NOMO-1 treated with DMSO at 0.1 percent for 48 hours (cell line): ENCODE measurements around the gene SVIL.
"Not testable (repeated sequence)": the region's sequence is repeated elsewhere in the genome, so short reads cannot be mapped to it uniquely, and the experiment has no call there.

ENCODE experiments used
- DNase-seq: peaks from one replicate; lab custom pipeline; 2025; ENCODE audit not compliant: unreplicated experiment; lab: John Stamatoyannopoulos, UW

Gene SVIL

DNA sequence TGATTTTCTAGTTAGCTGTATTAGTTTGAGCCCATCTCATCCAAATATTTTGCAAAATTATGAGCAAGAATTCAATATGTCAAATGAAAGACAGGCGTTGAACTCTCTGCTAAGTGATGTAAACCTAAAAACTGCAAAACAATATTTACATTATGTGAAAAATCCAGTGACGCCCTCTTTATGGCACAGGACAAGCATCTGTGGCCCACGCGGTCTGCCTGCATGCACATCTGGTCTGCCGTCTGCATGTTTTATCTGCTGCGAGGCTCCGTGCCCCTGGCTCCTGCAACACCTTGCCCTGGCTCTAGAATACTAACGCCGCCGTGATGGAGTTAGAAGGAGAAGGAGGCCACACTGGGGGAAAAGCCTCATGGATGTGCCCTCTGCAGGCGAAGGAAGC lies 142.0 kb downstream of the SVIL start:
- no peak for DNase-seq

DNA sequence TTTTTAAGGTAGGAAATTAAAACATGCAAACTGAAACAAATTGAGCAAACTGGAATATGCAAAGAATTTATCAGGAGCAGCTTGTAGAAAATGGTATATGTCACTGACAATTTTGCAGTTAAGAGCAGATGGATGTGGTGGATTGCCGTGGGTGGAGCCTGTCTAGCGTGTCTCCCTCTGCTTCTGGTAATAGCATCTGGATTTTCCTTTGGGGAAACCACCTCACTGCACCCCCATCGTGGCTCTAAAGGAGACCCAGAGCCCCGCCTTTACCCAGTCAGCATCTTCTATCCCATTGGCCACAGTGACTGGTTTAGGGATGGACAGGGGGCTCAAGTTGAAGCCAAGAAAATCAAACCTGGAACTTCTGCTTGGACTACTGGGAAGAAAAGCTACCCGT lies 142.9 kb downstream of the SVIL start:
- DNase-seq = no peak

GRCh38 chr10:29490781-29491280 lies 143.9 kb downstream of the SVIL start:
- not testable (repeated sequence) for DNase-seq

DNA sequence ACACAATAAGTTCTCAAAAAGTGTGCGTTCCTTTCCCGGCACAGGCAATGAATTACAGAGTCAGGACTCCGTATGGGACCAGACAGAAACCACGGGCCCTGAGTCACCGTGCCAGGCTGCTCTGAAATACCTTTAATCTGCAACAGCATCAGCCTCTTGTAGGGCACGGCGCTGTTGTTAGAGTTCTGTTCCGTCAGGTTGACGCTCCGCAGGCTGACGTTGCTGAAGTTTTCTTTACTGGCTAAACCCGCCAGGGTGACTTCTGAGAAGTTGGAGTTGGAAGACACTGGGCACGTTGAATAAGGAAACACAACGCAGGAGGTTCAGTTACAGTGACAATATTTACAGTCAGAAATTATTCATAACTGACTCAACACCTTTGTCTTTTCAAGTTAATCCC lies 146.3 kb downstream of the SVIL start:
- not testable (repeated sequence) for DNase-seq

DNA sequence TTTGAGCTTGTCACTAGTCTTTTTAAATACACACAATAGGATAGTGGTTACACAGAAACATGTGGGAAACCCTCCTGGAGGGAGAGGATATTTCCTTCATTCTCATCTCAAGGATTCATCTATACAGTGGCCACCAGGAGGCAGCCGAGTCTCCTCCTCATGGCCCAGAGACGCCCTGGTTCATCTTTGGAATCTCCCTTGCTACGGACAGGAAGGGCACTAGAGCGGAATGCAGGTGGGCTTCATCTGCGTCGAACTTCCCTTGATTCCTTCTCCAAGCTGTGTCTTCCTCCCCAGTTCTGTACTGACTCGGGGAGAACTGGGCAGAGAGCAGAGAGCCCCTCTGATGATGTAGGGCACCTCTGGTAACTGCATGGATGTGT lies 146.9 kb downstream of the SVIL start:
- DNase-seq = peak; percentile 2

- not testable (repeated sequence) for DNase-seq
Measured at GRCh38 chr10:29487032-29487883, 147.5 kb downstream of the SVIL start.

- DNase-seq = no peak
Measured at GRCh38 chr10:29486433-29486832, 148.3 kb downstream of the SVIL start.

- not testable (repeated sequence) for DNase-seq
Measured at GRCh38 chr10:29484677-29485076, 150.1 kb downstream of the SVIL start.

DNA sequence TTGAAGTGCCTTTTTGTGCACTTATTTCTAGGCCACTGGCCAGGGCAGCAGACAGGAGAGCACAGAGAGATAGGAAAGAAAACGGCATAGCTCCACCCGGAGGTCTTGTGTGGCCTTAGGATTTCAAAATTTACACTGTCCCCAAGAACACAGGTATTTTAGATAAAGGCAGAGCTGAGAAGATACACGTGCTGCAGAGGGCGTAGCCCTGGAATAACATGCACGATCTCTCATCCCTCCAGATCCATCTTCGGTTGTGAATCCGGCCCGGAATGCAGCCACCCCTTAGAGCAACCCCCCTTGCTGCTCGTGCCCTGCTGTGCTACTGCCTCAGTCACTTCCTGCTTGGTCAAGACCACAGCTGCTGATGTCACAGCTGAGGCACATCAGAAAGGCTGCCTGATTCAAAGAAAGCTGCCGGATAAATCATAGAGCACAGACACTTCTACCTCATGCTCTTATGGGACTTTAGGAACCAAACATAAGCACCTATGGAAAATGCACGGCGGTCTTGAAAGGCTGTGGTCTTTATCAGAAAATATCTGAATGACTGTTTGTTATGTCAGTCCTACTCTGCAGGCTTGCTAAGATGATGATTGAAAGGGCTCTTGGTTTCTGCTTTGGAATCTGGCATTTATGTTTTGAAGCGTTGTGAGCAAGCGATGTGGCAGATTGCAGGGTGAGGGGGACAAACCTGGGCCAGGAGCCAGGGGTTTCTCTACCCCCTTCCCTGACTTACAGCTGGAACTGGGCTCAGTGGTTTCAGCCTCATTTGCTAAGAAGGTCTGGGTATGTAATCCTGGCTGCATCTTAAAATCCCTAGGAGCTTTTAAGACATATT lies 152.0 kb downstream of the SVIL start:
- no peak for DNase-seq

GRCh38 chr10:29481906-29482440 lies 152.8 kb downstream of the SVIL start:
- DNase-seq = no peak

GRCh38 chr10:29479981-29480954 lies 154.5 kb downstream of the SVIL start:
- no peak for DNase-seq

DNA sequence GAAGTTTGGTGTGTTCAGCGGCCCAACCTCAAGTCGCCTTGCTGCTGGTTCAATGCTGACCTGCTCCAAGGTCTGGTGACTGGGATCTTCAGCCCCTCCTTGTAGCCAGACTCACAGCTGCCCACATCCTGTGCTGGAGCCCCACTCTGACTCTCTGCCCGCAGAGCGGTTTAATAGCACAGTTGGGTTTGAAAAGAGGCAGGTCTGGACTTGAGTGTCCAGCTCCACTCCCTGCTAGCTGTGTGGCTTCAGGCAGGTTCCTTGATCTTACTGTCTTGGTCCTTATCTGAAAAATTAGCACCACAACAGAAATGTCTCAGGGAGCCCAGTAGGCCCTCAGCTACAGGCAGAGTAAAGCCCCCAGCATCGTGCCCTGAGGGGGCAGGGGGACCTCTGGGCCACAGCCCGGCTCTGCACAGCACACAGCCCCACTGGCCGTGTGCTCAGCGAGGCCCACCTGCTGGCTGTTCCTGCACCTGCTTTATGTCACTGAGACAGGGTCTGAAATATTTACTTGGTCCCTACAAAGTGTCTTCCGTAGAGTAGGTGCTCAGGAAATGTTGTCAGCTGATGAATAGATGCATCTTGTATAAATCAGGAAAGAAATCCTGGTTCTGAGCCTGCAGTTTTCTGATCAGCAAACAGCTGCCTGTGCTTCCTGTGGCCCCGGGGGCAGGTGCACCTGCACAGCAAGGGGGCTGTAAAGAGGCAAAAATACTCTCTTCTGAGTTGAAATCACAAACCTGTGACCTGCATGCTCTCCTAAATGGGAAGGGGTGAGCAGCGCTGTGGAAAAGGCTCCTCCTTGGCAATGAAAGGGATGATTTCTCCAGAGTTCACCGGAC lies 155.5 kb downstream of the SVIL start:
- no peak for DNase-seq

- DNase-seq = no peak
Measured at GRCh38 chr10:29473406-29474100, 161.2 kb downstream of the SVIL start.

- DNase-seq = no peak
Measured at GRCh38 chr10:29473087-29473356, 161.7 kb downstream of the SVIL start.

GRCh38 chr10:29472301-29473086 lies 162.3 kb downstream of the SVIL start:
- no peak for DNase-seq

GRCh38 chr10:29471544-29471859 lies 163.3 kb downstream of the SVIL start:
- DNase-seq = peak; percentile 75

DNA sequence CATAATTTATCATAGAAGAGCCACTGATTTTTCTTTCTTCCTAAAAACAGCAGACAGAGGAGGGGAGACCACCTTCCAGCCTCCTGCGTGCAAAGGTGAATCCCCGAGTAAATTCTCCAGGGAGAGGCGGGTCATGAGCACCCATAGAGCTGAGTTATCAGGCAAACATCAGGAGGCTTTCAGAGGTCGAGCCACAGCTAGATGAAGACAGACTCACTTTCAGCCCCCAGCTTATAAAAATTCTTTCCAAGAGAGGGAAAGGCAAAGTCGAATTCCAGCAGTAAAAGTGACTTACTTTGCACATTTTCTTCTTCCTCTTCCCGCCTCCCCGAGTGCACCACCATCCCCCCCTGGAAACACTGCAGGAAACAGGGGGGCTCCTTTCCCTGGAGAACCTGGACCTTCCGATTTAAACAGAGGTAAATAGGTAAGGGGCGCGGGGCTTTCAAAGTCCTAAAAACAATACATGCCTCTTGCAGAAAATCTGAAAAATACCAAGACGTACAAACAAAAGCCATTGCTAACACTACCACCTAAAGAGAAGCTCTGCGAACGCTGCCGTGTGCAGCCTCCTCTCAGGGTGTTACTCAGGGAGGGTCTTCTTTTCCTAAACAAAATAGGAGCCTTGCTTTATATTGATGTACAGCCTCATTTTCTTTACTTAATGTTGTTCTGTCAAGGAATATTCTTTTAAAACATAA lies 163.8 kb downstream of the SVIL start:
- no peak for DNase-seq

DNA sequence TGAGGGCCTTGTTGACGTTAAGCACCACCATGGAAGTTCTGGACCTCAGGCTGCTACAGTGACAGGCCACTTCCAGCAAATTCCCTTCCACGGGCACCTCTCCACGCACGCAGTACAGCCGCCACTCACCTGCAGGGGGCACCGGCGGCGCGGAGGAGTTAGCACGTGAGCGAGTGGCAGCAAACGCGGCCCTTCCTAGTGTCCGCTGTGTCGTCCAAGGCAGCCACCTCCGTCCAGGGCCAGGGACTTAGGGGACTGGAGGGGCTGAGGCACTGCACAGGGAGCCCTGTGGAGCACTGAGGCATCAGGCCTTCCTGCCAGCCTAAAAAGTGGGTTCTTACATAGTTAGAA lies 164.4 kb downstream of the SVIL start:
- DNase-seq = no peak
